GM18498 (cell line): ENCODE results near the gene LGALS7.
"Not testable (repeated sequence)": the region's sequence is repeated elsewhere in the genome, so short reads cannot be mapped to it uniquely, and the experiment has no call there.

Experiments
- ATAC-seq: cut with Tn5 transposase; IDR thresholded peaks from one replicate; pipeline ENCODE4 v1.9.1; 2021; ENCODE audit warnings: mild to moderate bottlenecking, moderate library complexity; ENCODE audit not compliant: unreplicated experiment

LGALS7 gene

GRCh38 chr19:38800577-38801347, 27.4 kb upstream of the LGALS7 start:
- no peak for ATAC-seq

DNA sequence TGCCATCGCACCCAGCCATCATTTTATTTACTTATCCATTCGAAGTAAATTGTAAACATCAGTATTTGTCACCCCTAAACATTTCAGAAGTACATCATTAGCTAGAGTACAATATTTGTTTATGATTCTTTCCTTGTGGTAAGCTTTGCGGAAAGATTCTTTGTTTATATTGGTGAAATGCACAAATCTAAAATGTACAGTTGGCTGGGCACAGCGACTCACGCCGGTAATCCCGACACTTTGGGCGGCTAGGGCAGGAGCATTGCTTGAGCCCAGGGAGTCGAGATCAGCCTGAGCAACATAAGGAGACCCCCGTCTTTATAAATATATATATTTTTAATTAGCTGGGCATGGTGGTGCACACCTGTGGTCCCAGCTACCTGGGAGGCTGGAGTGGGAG, 25.8 kb upstream of the LGALS7 start:
- no peak for ATAC-seq

DNA sequence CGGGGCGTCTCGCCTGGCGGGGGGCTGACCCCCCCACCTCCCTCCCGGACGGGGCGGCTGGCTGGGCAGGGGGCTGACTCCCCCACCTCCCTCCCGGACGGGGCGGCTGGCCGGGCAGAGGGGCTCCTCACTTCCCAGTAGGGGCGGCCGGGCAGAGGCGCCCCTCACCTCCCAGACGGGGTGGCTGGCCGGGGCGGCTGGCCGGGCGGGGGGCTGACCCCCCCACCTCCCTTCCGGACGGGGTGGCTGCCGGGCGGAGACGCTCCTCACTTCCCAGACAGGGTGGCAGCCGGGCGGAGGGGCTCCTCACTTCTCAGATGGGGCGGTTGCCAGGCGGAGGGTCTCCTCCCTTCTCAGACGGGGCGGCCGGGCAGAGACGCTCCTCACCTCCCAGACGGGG, 24.5 kb upstream of the LGALS7 start:
- ATAC-seq = not testable (repeated sequence)

DNA sequence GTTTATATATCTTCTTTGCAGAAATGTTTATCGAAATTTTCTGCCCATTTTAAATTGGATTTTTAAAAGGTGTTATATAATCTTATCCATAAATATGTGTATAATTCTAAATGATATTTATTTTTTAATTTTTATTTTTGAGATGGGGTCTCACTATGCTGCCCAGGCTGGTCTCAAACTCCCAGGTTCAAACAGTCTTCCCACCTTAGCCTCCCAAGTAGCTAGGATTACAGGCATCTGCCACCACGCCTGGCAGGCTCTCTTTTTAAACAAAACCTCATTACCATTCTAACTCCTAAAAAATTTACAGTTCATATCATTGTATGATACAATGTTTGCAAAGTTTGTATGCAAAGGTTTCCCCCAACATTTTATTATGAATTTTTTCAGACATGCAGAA, 22.8 kb upstream of the LGALS7 start:
- ATAC-seq = no peak

GRCh38 chr19:38795549-38795948, 22.2 kb upstream of the LGALS7 start:
- no peak for ATAC-seq

DNA sequence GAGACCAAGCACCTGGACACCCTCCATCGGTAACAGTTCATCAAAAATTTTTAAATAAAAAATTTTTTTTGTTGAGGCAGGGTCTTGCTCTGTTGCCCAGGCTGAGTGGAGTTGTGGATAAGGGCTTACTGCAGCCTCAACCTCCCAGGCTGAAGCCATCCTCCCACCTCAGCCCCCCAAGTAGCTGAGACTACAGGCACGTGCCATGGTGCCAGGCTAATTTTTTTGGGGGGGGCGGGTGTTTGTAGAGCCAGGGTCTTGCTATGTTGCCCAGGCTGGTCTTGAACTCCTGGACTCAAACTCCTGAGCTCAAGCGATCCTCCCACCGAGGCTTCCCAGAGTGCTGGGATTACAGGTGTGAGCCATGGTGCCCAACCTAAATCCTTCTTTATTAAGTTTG, 20.4 kb upstream of the LGALS7 start:
- no peak for ATAC-seq

GRCh38 chr19:38793177-38793576, 19.9 kb upstream of the LGALS7 start:
- ATAC-seq = no peak

DNA sequence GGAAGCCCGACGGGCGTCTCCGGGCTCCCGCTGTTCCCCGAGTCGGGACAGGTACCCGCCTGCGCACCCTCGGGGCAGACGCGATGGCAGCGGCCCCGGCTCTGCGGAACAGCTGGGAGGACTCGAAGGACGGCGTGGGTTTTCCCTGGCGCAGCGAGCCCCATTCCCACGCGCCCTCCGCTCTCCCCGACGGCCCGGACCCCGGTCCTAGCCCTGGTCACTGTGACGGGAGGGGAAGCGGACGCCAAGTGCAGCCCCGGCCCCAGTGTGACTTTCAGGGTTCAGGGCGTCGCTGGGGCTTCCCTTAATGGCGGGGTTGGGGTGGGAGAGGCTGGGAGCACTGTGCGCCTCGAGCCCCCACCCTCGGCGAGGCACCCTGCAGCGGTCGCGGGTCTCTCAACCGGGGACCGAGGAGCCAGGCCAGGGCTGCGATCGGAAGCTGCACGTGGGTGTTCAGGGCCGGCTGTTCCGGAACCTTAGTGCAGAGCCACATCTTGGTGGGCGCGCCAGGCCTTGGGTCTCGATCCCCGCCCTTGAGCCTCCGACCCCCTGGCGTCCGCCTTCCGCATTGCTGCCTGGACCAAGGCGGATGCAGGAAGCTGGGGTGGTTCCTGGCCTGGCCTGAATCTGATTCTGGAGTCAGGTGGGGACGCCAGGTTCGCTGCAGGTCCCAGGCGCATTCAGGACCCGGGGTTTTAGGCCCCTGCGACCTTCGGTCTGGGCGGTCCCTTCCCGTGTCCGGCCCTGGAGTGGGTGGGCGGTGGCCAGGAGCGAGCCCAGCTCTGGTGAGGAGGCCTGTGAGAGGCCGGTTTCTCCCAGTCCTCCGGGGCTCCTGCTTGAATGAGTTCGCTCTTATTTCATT, 19.2 kb upstream of the LGALS7 start:
- no peak for ATAC-seq

- ATAC-seq = peak; percentile 81
These were observed 18.2 kb upstream of the LGALS7 start for GRCh38 chr19:38791451-38792064.

GRCh38 chr19:38790507-38791403, 17.4 kb upstream of the LGALS7 start:
- not testable (repeated sequence) for ATAC-seq

DNA sequence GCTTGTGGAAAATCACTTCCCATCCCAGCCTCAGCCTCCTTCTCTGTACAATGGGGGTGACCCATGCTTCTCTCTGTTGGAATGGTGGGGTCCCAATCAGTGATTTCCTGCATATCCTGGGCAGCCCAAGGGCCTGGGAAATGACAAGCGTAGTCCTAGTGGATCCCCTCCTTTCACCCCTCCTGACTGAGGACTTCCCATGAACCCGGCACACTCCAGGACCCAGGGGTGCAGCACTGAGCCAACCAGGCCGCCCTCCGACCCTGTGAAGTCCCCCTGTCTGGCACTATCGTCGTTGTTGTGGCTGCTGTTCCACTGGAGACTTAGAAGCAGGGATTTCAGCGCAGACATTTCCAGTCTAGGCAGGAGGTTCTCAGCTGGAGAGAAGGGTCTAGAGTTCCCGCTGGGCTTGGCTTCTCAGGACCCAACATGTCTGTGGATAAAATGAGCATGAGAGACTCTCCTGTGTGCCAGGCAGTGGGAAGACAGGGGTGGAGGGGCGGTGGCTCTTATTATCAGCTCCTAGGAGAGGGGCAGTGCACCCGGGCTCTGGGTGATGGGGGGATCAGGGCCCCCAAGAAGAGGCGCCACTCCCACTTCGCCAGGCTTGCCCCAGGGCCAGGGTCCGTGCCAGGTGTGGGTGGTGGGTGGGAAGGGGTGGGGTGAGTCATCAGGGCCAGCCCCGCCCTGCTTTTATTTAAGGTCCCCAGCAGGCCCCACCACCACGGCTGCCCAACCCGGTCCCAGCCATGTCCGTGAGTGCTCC, 15.3 kb upstream of the LGALS7 start, which contains the start of gene LGALS7B:
Gene LGALS7B (plus strand): TSS at position 723 of the 766 bp plus-strand sequence. CDS start 27 bp downstream, at position 750.
- ATAC-seq = no peak

GRCh38 chr19:38786572-38787265, 13.4 kb upstream of the LGALS7 start:
- ATAC-seq = no peak

DNA sequence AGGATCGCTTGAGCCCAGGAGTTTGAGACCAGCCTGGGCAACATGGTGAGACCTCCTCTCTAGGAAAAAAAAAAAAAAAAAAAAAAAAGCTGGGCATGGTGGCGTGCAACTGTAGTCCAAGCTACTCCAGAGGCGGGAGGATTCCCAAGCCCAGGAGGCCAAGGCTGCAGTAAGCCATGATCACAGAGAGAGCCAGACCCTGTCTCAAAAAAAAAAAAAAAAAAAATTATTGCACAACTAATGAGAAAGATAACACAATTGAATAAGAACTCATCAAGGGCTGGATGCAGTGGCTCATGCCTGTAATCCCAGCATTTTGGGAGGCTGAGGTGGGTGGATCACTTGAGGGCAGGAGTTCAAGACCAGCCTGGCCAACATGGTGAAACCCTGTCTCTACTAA, 12.7 kb upstream of the LGALS7 start:
- ATAC-seq = not testable (repeated sequence)

DNA sequence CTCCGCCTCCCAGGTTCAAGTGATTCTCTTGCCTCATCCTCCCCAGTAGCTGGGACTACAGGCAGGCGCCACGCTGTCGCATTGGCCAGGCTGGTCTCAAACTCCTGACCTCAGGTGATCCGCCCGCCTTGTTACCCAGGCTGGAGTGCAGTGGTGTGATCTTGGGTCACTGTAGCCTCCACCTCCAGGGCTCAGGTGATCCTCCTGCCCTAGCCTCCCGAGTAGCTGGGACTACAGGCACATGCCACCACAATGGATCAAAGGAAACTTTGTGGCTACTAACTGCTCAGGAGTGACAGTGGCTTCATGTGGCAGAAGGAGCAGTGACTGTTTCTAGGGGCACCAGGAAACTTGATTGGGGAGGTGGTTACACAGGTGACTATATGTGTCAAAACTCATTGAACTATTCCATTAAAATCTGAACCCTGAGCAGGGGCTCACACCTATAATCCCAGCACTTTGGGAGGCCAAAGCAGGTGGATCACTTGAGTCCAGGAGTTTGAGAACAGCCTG, 11.9 kb upstream of the LGALS7 start:
- no peak for ATAC-seq

DNA sequence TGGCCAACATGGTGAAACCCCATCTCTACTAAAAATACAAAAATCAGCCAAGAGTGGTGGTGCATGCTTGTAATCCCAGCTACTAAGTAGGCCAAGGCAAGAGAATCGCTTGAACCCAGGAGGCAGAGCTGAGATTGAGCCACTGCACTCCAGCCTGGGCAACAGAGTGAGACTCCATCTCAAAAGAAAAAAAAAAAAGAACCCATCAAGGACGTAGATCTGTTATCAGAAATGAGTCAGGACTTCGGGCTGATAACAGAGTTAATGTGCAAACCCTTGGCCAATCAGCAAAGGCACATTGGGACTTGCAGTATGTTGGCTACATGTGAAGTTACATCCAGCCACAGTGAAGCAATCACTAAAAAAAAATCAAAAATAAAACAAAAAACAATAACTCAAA, 10.9 kb upstream of the LGALS7 start:
- ATAC-seq = no peak

GRCh38 chr19:38782212-38782611, 8.9 kb upstream of the LGALS7 start:
- ATAC-seq = not testable (repeated sequence)

- ATAC-seq = no peak
These were observed 7.7 kb upstream of the LGALS7 start for GRCh38 chr19:38781058-38781457.

DNA sequence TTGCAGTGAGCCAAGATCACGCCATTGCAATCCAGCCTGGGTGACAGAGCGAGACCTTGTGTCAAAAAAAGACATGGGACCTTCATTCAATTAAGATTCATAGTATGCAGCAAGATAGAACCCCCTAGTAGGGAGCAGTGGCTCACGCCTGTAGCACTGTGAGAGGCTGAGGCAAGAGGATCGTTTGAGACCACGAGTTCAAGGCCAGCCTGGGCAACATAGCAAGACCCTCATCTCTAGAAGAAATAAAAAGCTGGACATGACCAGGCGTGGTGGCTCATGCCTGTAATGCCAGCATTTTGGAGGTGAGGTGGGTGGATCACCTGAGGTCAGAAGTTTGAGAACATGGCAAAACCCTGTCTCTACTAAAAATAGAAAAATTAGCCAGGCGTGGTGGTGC, 7.1 kb upstream of the LGALS7 start:
- no peak for ATAC-seq

DNA sequence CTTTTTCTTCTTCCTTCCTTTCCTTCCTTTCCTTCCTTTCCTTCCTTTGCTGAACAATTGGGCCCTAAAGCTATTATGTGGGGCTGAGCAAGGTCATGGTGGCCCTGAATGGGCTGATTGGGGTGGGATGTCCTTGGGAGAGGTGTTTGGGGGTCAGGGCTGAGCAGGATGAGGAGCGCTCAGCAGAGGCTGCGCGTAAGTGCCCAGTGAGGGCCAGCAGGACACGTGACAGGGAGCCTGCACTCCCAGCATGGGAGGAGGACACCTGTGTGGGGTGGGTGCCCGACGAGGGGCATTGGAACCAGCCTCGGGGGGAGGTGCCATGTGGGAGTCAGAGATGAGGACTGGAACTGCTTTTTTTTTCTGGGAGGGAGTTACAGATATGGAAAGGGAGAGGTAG, 5.4 kb upstream of the LGALS7 start:
- ATAC-seq = no peak
